Liver (tissue), 9 donors: Measurements from ENCODE around the gene ZRSR2. TPM values are rescaled to one million over a fixed set of nuclear protein-coding genes. Genes with fewer than 3 reads are reported as not detected.

Experiments
- DNase-seq: peaks from one replicate; pipeline ENCODE4 v3.0.0-alpha.2; 2017; ENCODE audit warnings: low spot score
- H3K27ac ChIP-seq, 2 donors: one replicate each; pipeline ENCODE4 v1.7.0; 2013; ENCODE audit warnings: inconsistent platforms in 2 of 2, low read length in 2 of 2, control low read depth in 1 of 2, low read depth in 1 of 2, mild to moderate bottlenecking in 1 of 2
- H3K27me3 ChIP-seq, 4 donors: one replicate each; pipeline versions ENCODE4 v1.6.1 to v1.7.0; 2013; ENCODE audit warnings: low read length in 3 of 4, inconsistent platforms in 1 of 4, mild to moderate bottlenecking in 1 of 4, moderate library complexity in 1 of 4; ENCODE audit not compliant: control insufficient read depth in 4 of 4, insufficient read depth in 4 of 4
- H3K36me3 ChIP-seq, 4 donors: one replicate each; pipeline versions ENCODE4 v1.6.1 to v1.7.0; 2013; ENCODE audit warnings: low read length in 3 of 4, mild to moderate bottlenecking in 3 of 4, low read depth in 1 of 4, moderate library complexity in 1 of 4; ENCODE audit not compliant: control insufficient read depth in 4 of 4, insufficient read depth in 3 of 4
- H3K4me1 ChIP-seq, 4 donors: one replicate each; pipeline versions ENCODE4 v1.6.1 to v1.7.0; 2013; ENCODE audit warnings: low read length in 3 of 4, mild to moderate bottlenecking in 3 of 4, moderate library complexity in 1 of 4; ENCODE audit not compliant: control insufficient read depth in 4 of 4, insufficient read depth in 4 of 4
- H3K4me3 ChIP-seq, 3 donors: one replicate each; pipeline versions ENCODE4 v1.6.1 to v1.7.0; 2013; ENCODE audit warnings: low read length in 3 of 3, control low read depth in 1 of 3, low read depth in 1 of 3, mild to moderate bottlenecking in 1 of 3
- H3K9ac ChIP-seq, 2 donors: one replicate each; pipeline ENCODE4 v1.7.0; 2013; ENCODE audit warnings: low read length in 2 of 2, mild to moderate bottlenecking in 2 of 2, moderate library complexity in 2 of 2, control low read depth in 1 of 2, low read depth in 1 of 2
- H3K9me3 ChIP-seq, 4 donors: one replicate each; pipeline versions ENCODE4 v1.6.1 to v1.7.0; 2013; ENCODE audit warnings: low read length in 3 of 4; ENCODE audit not compliant: control insufficient read depth in 4 of 4
- HNF4G ChIP-seq: IDR thresholded peaks from 2 replicates; pipeline ENCODE4 v1.6.1; 2016; ENCODE audit warnings: antibody characterized with exemption
- REST ChIP-seq: IDR thresholded peaks from 2 replicates; pipeline ENCODE4 v1.6.1; 2016; ENCODE audit warnings: antibody characterized with exemption, mild to moderate bottlenecking
- RXRA ChIP-seq, 2 donors: IDR thresholded peaks; 2 replicates each; pipeline ENCODE4 v1.6.1; 2017 to 2018; ENCODE audit warnings: antibody characterized with exemption in 2 of 2, mild to moderate bottlenecking in 1 of 2
- SP1 ChIP-seq: IDR thresholded peaks from 2 replicates; pipeline ENCODE4 v1.6.1; 2018; ENCODE audit warnings: antibody characterized with exemption, mild to moderate bottlenecking
- ZBTB33 ChIP-seq: IDR thresholded peaks from 2 replicates; pipeline ENCODE4 v1.6.1; 2016; ENCODE audit warnings: antibody characterized with exemption
- WGBS: extraction: QIAGEN DNeasy Blood & Tissue Kit; methylation state at CpG from one replicate; pipeline ENCODE4 v1.1.7; 2013; 5-methylcytosine and 5-hydroxymethylcytosine counted together
- polyA plus RNA-seq, 2 donors: library from polyadenylated mRNA; stranded (reverse) in 1 of 2; unstranded in 1 of 2; fragments of 200-250 nt in 1 of 2; fragments of >200 nt in 1 of 2; fragmentation: Nextera tagmentation in 1 of 2; extraction: Ambion mirVana in 1 of 2; gene quantifications; one replicate each; pipeline versions ENCODE4 v1.2.1 to v1.2.3, GENCODE V29; 2013 to 2015
- total RNA-seq, 2 donors: library from RNA; depleted of rRNA; stranded (reverse); fragments of >200 nt; gene quantifications; one replicate each; pipeline ENCODE4 v1.2.3, GENCODE V29; 2014
- donor health status: healthy.
- donor health status: healthy.
- donor health status: healthy.
- donor health status: healthy.
- donor health status: healthy.

The ZRSR2 gene
- total and polyA plus RNA-seq, 4 donors, result 1.4 to 7.0 (median 3.0) TPM

GRCh38 chrX:15870310-15870709 lies 80.0 kb downstream of the ZRSR2 start:
- no peak for DNase-seq
- TF ChIP-seq SP1 (no peak), ZBTB33 (no peak), HNF4G (no peak), REST (no peak), RXRA (IDR thresholded peaks at IDR 0.05) (no peak)
- Histone ChIP-seq H3K4me3 (no peak overlapping the region), H3K9ac (no peak overlapping the region), H3K4me1 (no peaks in the 10 kb centered on the region), H3K36me3 (no peaks in the 10 kb centered on the region), H3K9me3 (no peaks in the 10 kb centered on the region), H3K27ac (no peak overlapping the region), H3K27me3 (peaks cover 0 to 7% (median 0%) of the 10 kb centered on the region in 4 donors)
- WGBS, result 66% methylated on average over 4 of the region's 4 CpGs

Other genes starting within 250 kb of the ZRSR2 start
- 1 to 10 TPM in 1 of 2 donors, under 1 TPM in 1; 0.67 to 4.1 TPM for gene ACE2, start 189.5 kb upstream of the ZRSR2 start, total RNA-seq
- gene ACE2, start 189.5 kb upstream of the ZRSR2 start, polyA plus RNA-seq, result under 1 TPM; 0.33 to 0.45 TPM
- gene CLTRN, start 125.7 kb upstream of the ZRSR2 start, total RNA-seq, result 1 to 10 TPM; 1.5 to 3.0 TPM
- 10 to 100 TPM in 1 of 2 donors, 1 to 10 TPM in 1; 6.9 to 11.0 TPM for gene CLTRN, start 125.7 kb upstream of the ZRSR2 start, polyA plus RNA-seq
- 1 to 10 TPM; 1.2 to 2.9 TPM for gene CA5B, start 52.2 kb upstream of the ZRSR2 start, total RNA-seq
- gene CA5B, start 52.2 kb upstream of the ZRSR2 start, polyA plus RNA-seq, result 1 to 10 TPM in 1 of 2 donors, under 1 TPM in 1; 0.55 to 1.9 TPM
- 10 to 100 TPM; 13.3 to 25.7 TPM for gene AP1S2, start 64.3 kb downstream of the ZRSR2 start, total RNA-seq
- 1 to 10 TPM; 6.1 to 8.0 TPM for gene AP1S2, start 64.3 kb downstream of the ZRSR2 start, polyA plus RNA-seq